ENCODE measurements around the gene PADI3.

Gene PADI3

GRCh38 chr1:17274186-17275170 is 25.6 kb downstream of the PADI3 start:
- peak; percentile 49 for DNase-seq

GRCh38 chr1:17276568-17276967 is 27.7 kb downstream of the PADI3 start:
- DNase-seq, result no peak

GRCh38 chr1:17277511-17278159 is 28.7 kb downstream of the PADI3 start:
- DNase-seq, result no peak

- DNase-seq, result no peak
These were observed 30.3 kb downstream of the PADI3 start for GRCh38 chr1:17278996-17279830.

GRCh38 chr1:17280436-17280835 is 31.5 kb downstream of the PADI3 start:
- no peak for DNase-seq

- DNase-seq, result no peak
These were observed 32.0 kb downstream of the PADI3 start for GRCh38 chr1:17280894-17281293.

GRCh38 chr1:17281775-17282181 is 32.9 kb downstream of the PADI3 start:
- DNase-seq, result no peak

- no peak for DNase-seq
These were observed 33.9 kb downstream of the PADI3 start for GRCh38 chr1:17282836-17283235.

GRCh38 chr1:17286646-17287045 is 37.7 kb downstream of the PADI3 start:
- no peak for DNase-seq

GRCh38 chr1:17287130-17287776 is 38.4 kb downstream of the PADI3 start:
- no peak for DNase-seq

GRCh38 chr1:17289721-17290120 is 40.8 kb downstream of the PADI3 start:
- no peak for DNase-seq

- DNase-seq, result no peak
These were observed 41.7 kb downstream of the PADI3 start for GRCh38 chr1:17290553-17290952.

- DNase-seq, result no peak
These were observed 43.6 kb downstream of the PADI3 start for GRCh38 chr1:17292299-17293160.

GRCh38 chr1:17293681-17294425 is 45.0 kb downstream of the PADI3 start:
- DNase-seq, result no peak

- no peak for DNase-seq
These were observed 46.4 kb downstream of the PADI3 start for GRCh38 chr1:17295292-17295691.

- no peak for DNase-seq
These were observed 47.2 kb downstream of the PADI3 start for GRCh38 chr1:17296086-17296485.

GRCh38 chr1:17297991-17298390 is 49.1 kb downstream of the PADI3 start:
- DNase-seq, result no peak

GRCh38 chr1:17301767-17302166 is 52.9 kb downstream of the PADI3 start:
- no peak for DNase-seq

- no peak for DNase-seq
These were observed 55.4 kb downstream of the PADI3 start for GRCh38 chr1:17304151-17304825.

GRCh38 chr1:17304826-17305175 is 55.9 kb downstream of the PADI3 start:
- no peak for DNase-seq

Data from activated CD4-positive, alpha-beta T cell treated with anti-CD3 and anti-CD28 coated beads, Interleukin-10, Interleukin-2, amounts not matched to agents 100 ng/mL and 50 ng/mL, durations not matched to agents 16 hours and 8 hours (primary cell).